HCT116 (cell line): ENCODE results near the gene PLPP2. TPM values are rescaled to one million over a fixed set of nuclear protein-coding genes. Genes with fewer than 3 reads are reported as not detected.

ENCODE experiments used
- ATAC-seq: fragments of 200-7000 bp; cut with Tn5 transposase; 2 replicates; pipeline ENCODE4 v1.9.1; 2020; ENCODE audit warnings: mild to moderate bottlenecking, moderate library complexity
- BruUV-seq: library from RNA; stranded (reverse); fragments of 400-500 nt; replicated peaks from 2 replicates; lab custom pipeline; 2021; lab: Mats Ljungman, UMichigan
- CTCF ChIA-PET: fragments of 300-600 bp; sonication (Branson Sonifier 250); formaldehyde crosslinking; loops from one replicate; lab custom pipeline; 2021; ENCODE audit warnings: antibody characterized with exemption; lab: Charles Lee
- POLR2A ChIA-PET: fragments of 300-600, 350-600 bp; sonication (Branson Sonifier 250); formaldehyde crosslinking; loops from one replicate; lab custom pipeline; 2021; ENCODE audit warnings: antibody characterized with exemption; lab: Charles Lee
- RAD21 ChIA-PET, 2 experiments: fragments of 300-600 bp; sonication (Branson Sonifier 250); formaldehyde crosslinking; loops; one replicate each; lab custom pipeline; 2023; ENCODE audit warnings: low total read pairs in 2 of 2; ENCODE audit not compliant: uncharacterized antibody in 2 of 2, unreplicated experiment in 2 of 2, low non-redundant PET in 1 of 2; lab: Charles Lee
- DNase-seq: peaks from one replicate; pipeline ENCODE4 v3.0.0-alpha.2; 2010; ENCODE audit warnings: low read depth, low spot score
- H2AFZ ChIP-seq: fragments of 200-600 bp; shearing (Covaris generic), sonication (generic); 2 replicates; pipeline ENCODE4 v1.6.1; 2017; ENCODE audit warnings: low read depth, mixed run types, mixed read lengths, antibody characterized with exemption, low read length; ENCODE audit not compliant: poor library complexity, severe bottlenecking
- H3K27ac ChIP-seq: 2 replicates; pipeline ENCODE4 v1.5.1; 2012; ENCODE audit warnings: low read depth, low read length
- H3K27me3 ChIP-seq: fragments of 200-600 bp; sonication (generic); 2 replicates; pipeline ENCODE4 v1.6.1; 2016; ENCODE audit warnings: mixed run types, low read length, mixed read lengths; ENCODE audit not compliant: insufficient read depth
- H3K36me3 ChIP-seq, 2 experiments: fragments of 200-500 bp in 1 of 2; fragments of 200-600 bp in 1 of 2; sonication (Bioruptor generic) in 1 of 2; sonication (generic) in 1 of 2; 2 replicates each; pipeline versions ENCODE4 v1.5.1 to v1.6.1; 2014 to 2016; ENCODE audit warnings: low read length in 2 of 2, inconsistent platforms in 1 of 2, mixed read lengths in 1 of 2, mixed run types in 1 of 2; ENCODE audit not compliant: insufficient read depth in 2 of 2, control insufficient read depth in 1 of 2
- H3K4me1 ChIP-seq, 2 experiments: fragments of 200-600 bp in 1 of 2; sonication (generic) in 1 of 2; 2 replicates each; pipeline versions ENCODE4 v1.5.1 to v1.6.1; 2012 to 2017; ENCODE audit warnings: low read length in 2 of 2, inconsistent platforms in 1 of 2, mild to moderate bottlenecking in 1 of 2, mixed read lengths in 1 of 2, mixed run types in 1 of 2, moderate library complexity in 1 of 2; ENCODE audit not compliant: insufficient read depth in 2 of 2, control insufficient read depth in 1 of 2
- H3K4me2 ChIP-seq: fragments of 200-600 bp; sonication (generic); 2 replicates; pipeline ENCODE4 v1.6.1; 2017; ENCODE audit warnings: mixed run types, low read length, mixed read lengths
- H3K4me3 ChIP-seq, 2 experiments: fragments of 200-600 bp in 1 of 2; sonication (generic) in 1 of 2; replicated peaks in 1 of 2; 2 replicates each; pipeline ENCODE4 v1.5.1; 2011 to 2016; ENCODE audit warnings: low read length in 2 of 2, control low read depth in 1 of 2, low read depth in 1 of 2, mild to moderate bottlenecking in 1 of 2, mixed read lengths in 1 of 2, mixed run types in 1 of 2
- H3K79me2 ChIP-seq: fragments of 200-600 bp; sonication (generic); 2 replicates; pipeline ENCODE4 v1.6.1; 2017; ENCODE audit warnings: mild to moderate bottlenecking, mixed run types, low read length, moderate library complexity, mixed read lengths; ENCODE audit not compliant: insufficient read depth
- H3K9ac ChIP-seq: fragments of 200-600 bp; sonication (generic); 2 replicates; pipeline ENCODE4 v1.6.1; 2016; ENCODE audit warnings: low read length, mixed read lengths
- H3K9me2 ChIP-seq: fragments of 200-600 bp; sonication (generic), shearing (Covaris generic); 2 replicates; pipeline ENCODE4 v1.6.1; 2017; ENCODE audit warnings: mixed run types, mild to moderate bottlenecking, moderate library complexity; ENCODE audit not compliant: insufficient read depth
- H3K9me3 ChIP-seq, 2 experiments: fragments of 200-500 bp in 1 of 2; fragments of 200-600 bp in 1 of 2; sonication (Bioruptor generic) in 1 of 2; sonication (generic) in 1 of 2; 2 replicates each; pipeline ENCODE4 v1.6.1; 2014 to 2017; ENCODE audit warnings: low read length in 2 of 2, mixed read lengths in 2 of 2, inconsistent platforms in 1 of 2, low read depth in 1 of 2, mild to moderate bottlenecking in 1 of 2, mixed run types in 1 of 2, moderate library complexity in 1 of 2; ENCODE audit not compliant: control insufficient read depth in 1 of 2, insufficient read depth in 1 of 2
- H4K20me1 ChIP-seq: fragments of 200-600 bp; sonication (generic), shearing (Covaris generic); 2 replicates; pipeline ENCODE4 v1.6.1; 2017; ENCODE audit warnings: mixed run types, mild to moderate bottlenecking, moderate library complexity; ENCODE audit not compliant: insufficient read depth
- FOSL1 ChIP-seq: IDR thresholded peaks from 2 replicates; pipeline ENCODE4 v1.6.1; 2012; ENCODE audit warnings: low read depth
- POLR2A ChIP-seq: IDR thresholded peaks from 2 replicates; pipeline ENCODE4 v1.7.0; 2011; ENCODE audit warnings: borderline replicate concordance; ENCODE audit not compliant: insufficient read depth, insufficient read length; ENCODE audit errors: extremely low read depth
- TCF7L2 ChIP-seq: IDR thresholded peaks from 2 replicates; pipeline ENCODE4 v1.7.0; 2011; ENCODE audit warnings: borderline replicate concordance, inconsistent platforms; ENCODE audit not compliant: insufficient read depth, insufficient read length; ENCODE audit errors: extremely low read depth
- YY1 ChIP-seq: IDR thresholded peaks from 2 replicates; pipeline ENCODE4 v1.6.1; 2011; ENCODE audit warnings: low read length, low read depth, moderate library complexity, mild to moderate bottlenecking; ENCODE audit not compliant: insufficient replicate concordance; ENCODE audit errors: extremely low read depth
- ZNF274 ChIP-seq: fragments of 200-500 bp; sonication (Bioruptor generic); IDR thresholded peaks from 2 replicates; pipeline ENCODE4 v1.6.1; 2014; ENCODE audit warnings: mild to moderate bottlenecking, low read depth, low read length, inconsistent platforms
- intact Hi-C: fragments of 100-400 bp; cut with micrococcal nuclease; formaldehyde crosslinking; loops from 2 replicates; pipeline ENCODE4 v1.10.0; 2022
- total RNA-seq: library from RNA; stranded (reverse); gene quantifications from one replicate; pipeline ENCODE4 v1.2.1, GENCODE V29; 2021; ENCODE audit not compliant: unreplicated experiment
- TF ChIP-seq, protein P1 (sequence below): IDR thresholded peaks from 2 replicates; pipeline ENCODE4 v1.6.1; 2012
- TF ChIP-seq, protein P2 (sequence below), 3 experiments: fragments of 200-600 bp in 1 of 3; sonication (generic) in 1 of 3; IDR thresholded peaks in 2 of 3; conservative IDR thresholded peaks in 1 of 3; 2 replicates each; pipeline ENCODE4 v1.5.1; 2012 to 2017; ENCODE audit warnings: low read depth in 2 of 3, low read length in 2 of 3, antibody characterized with exemption in 1 of 3, borderline replicate concordance in 1 of 3, control low read depth in 1 of 3, mild to moderate bottlenecking in 1 of 3, mixed read lengths in 1 of 3, mixed run types in 1 of 3, moderate library complexity in 1 of 3; ENCODE audit not compliant: insufficient read depth in 1 of 3

The PLPP2 gene
- total RNA-seq, 1 experiment from 2014 or later: 128 TPM

DNA sequence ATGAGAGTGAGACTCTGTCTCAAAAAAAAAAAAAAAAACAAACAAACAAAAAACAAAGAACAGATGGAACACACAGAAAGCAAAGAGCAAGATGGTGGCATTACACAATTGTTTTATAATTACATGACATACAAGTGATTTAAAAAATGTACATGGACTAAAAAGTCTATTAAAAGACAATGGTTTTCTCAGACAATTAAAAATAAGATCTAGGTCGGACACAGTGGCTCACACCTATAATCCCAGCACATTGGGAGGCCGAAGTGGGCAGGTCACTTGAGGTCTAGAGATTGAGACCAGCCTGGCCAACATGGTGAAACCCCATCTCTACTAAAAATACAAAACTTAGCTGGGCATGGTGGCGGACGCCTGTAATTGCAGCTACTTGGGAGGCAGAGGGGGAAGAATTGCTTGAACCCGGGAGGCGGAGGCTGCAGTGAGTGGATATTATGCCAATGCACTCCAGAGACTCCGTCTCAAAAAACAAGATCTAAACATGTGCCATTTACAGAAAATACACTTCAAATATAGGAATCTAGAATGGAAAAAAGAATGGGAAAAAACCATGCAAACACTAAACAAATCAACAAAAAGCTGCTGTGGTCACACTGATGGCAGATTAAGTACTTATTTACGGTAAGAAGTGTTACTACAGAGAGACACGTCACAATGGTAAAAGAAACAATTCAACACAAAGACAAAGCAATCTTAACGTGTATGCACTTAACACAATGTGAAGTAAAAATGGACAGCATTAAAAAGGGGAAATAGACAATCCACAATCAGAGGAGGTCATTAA lies 26.7 kb upstream of the PLPP2 start:
- Histone ChIP-seq H3K9me2 (no peaks in the 10 kb centered on the region), H3K9ac (no peak overlapping the region), H3K4me1 (no peaks in the 10 kb centered on the region), H3K4me3 (no peak overlapping the region), H3K79me2 (peaks cover 20% of the 10 kb centered on the region), H3K9me3 (peaks cover 0 to 6% of the 10 kb centered on the region in 2 experiments; a peak in 1 of 4 replicates), H3K27me3 (no peaks in the 10 kb centered on the region), H3K4me2 (no peak overlapping the region), H3K27ac (no peak overlapping the region), H2AFZ (no peak overlapping the region), H4K20me1 (no peaks in the 10 kb centered on the region), H3K36me3 (peaks cover 7 to 23% of the 10 kb centered on the region in 2 experiments; a peak in 3 of 4 replicates)
- POLR2A ChIA-PET: no interaction called here
- intact Hi-C loops: no loop called here
- ATAC-seq (no peak), DNase-seq (no peak)
- BruUV-seq: no TSS peak
- no peak for TF ChIP-seq FOSL1
- no peak for TF ChIP-seq ZNF274
- TF ChIP-seq TCF7L2: no peak
- TF ChIP-seq, protein P1, sequence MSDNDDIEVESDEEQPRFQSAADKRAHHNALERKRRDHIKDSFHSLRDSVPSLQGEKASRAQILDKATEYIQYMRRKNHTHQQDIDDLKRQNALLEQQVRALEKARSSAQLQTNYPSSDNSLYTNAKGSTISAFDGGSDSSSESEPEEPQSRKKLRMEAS: no peak
- TF ChIP-seq YY1: no peak
- TF ChIP-seq, protein P2, sequence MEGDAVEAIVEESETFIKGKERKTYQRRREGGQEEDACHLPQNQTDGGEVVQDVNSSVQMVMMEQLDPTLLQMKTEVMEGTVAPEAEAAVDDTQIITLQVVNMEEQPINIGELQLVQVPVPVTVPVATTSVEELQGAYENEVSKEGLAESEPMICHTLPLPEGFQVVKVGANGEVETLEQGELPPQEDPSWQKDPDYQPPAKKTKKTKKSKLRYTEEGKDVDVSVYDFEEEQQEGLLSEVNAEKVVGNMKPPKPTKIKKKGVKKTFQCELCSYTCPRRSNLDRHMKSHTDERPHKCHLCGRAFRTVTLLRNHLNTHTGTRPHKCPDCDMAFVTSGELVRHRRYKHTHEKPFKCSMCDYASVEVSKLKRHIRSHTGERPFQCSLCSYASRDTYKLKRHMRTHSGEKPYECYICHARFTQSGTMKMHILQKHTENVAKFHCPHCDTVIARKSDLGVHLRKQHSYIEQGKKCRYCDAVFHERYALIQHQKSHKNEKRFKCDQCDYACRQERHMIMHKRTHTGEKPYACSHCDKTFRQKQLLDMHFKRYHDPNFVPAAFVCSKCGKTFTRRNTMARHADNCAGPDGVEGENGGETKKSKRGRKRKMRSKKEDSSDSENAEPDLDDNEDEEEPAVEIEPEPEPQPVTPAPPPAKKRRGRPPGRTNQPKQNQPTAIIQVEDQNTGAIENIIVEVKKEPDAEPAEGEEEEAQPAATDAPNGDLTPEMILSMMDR (IDR thresholded peaks at IDR 0.05 in 2 of 3, conservative IDR thresholded peaks at IDR 0.05 in 1 of 3; ENCODE audit: borderline replicate concordance in 1 of 3, insufficient read depth in 1 of 3, low read depth in 2 of 3, low read length in 2 of 3): no peak; a peak in 1 of 6 replicates
- TF ChIP-seq POLR2A: no peak
- RAD21 ChIA-PET: no interaction called here
- CTCF ChIA-PET: no interaction called here
